WERI-Rb-1 (cell line): ENCODE measurements around the gene ATXN3.

Experiments
- DNase-seq: peaks from one replicate; pipeline ENCODE4 v3.0.0-alpha.2; 2020
- H3K27ac ChIP-seq: fragments of 250-450 bp; sonication (Bioruptor Pico); 2 replicates; pipeline ENCODE4 v1.5.1; 2020; ENCODE audit warnings: mild to moderate bottlenecking, moderate library complexity
- H3K27me3 ChIP-seq: fragments of 250-450 bp; sonication (Bioruptor Pico); 2 replicates; pipeline ENCODE4 v1.5.1; 2021; ENCODE audit warnings: mild to moderate bottlenecking, low read depth, moderate library complexity; ENCODE audit not compliant: insufficient read depth, severe bottlenecking
- H3K36me3 ChIP-seq: fragments of 250-450 bp; sonication (Bioruptor Pico); 2 replicates; pipeline ENCODE4 v1.5.1; 2020; ENCODE audit warnings: mild to moderate bottlenecking, moderate library complexity
- H3K4me3 ChIP-seq: 2 replicates; pipeline ENCODE4 v1.5.1; 2011; ENCODE audit warnings: low read depth, mild to moderate bottlenecking, control low read depth, low read length
- H3K9me3 ChIP-seq: fragments of 250-450 bp; sonication (Bioruptor Pico); 2 replicates; pipeline ENCODE4 v1.5.1; 2021; ENCODE audit warnings: mild to moderate bottlenecking, moderate library complexity; ENCODE audit not compliant: severe bottlenecking
- CTCF ChIP-seq: IDR thresholded peaks from 2 replicates; pipeline ENCODE4 v1.5.1; 2011; ENCODE audit warnings: low read depth, mild to moderate bottlenecking, control low read depth, inconsistent platforms, low read length

Gene ATXN3

GRCh38 chr14:92040431-92041051 lies 65.8 kb downstream of the ATXN3 start:
- Histone ChIP-seq H3K36me3 (peaks cover 7% of the 10 kb centered on the region), H3K9me3 (no peaks in the 10 kb centered on the region), H3K4me3 (peak overlapping the region; percentile 82), H3K27ac (peak overlapping the region; percentile 94), H3K27me3 (no peaks in the 10 kb centered on the region)
- TF ChIP-seq CTCF, result no peak
- no peak for DNase-seq

GRCh38 chr14:92039719-92040430 lies 66.5 kb downstream of the ATXN3 start, which contains the start of gene TRIP11:
TRIP11 (minus strand) TSS chr14:92040059; CDS start chr14:92039685, 374 bp downstream.
- no peak for TF ChIP-seq CTCF
- H3K4me3 ChIP-seq, result peak within 1 kb of the TSS; percentile 82
- H3K36me3 ChIP-seq, result peaks cover 7% of the 10 kb centered on the region
- no peaks in the 10 kb centered on the region for H3K9me3 ChIP-seq
- DNase-seq, result peak; percentile 97
- H3K27me3 ChIP-seq, result no peaks in the 10 kb centered on the region
- H3K27ac ChIP-seq, result peak within 1 kb of the TSS; percentile 94

- peak overlapping the region; percentile 82 for H3K4me3 ChIP-seq
- TF ChIP-seq CTCF, result no peak
- H3K27ac ChIP-seq, result peak overlapping the region; percentile 94
- peak; percentile 55 for DNase-seq
- peaks cover 7% of the 10 kb centered on the region for H3K36me3 ChIP-seq
- no peaks in the 10 kb centered on the region for H3K9me3 ChIP-seq
- no peaks in the 10 kb centered on the region for H3K27me3 ChIP-seq
Measured at GRCh38 chr14:92039063-92039718, 67.2 kb downstream of the ATXN3 start.

GRCh38 chr14:92037989-92038388 lies 68.4 kb downstream of the ATXN3 start:
- TF ChIP-seq CTCF, result no peak
- H3K27ac ChIP-seq, result no peak overlapping the region
- no peaks in the 10 kb centered on the region for H3K27me3 ChIP-seq
- H3K4me3 ChIP-seq, result no peak overlapping the region
- no peak for DNase-seq
- H3K9me3 ChIP-seq, result no peaks in the 10 kb centered on the region
- peaks cover 11% of the 10 kb centered on the region for H3K36me3 ChIP-seq

GRCh38 chr14:92035890-92036289 lies 70.5 kb downstream of the ATXN3 start:
- peaks cover 23% of the 10 kb centered on the region for H3K36me3 ChIP-seq
- H3K4me3 ChIP-seq, result no peak overlapping the region
- H3K9me3 ChIP-seq, result no peaks in the 10 kb centered on the region
- no peak for DNase-seq
- TF ChIP-seq CTCF, result no peak
- no peaks in the 10 kb centered on the region for H3K27me3 ChIP-seq
- H3K27ac ChIP-seq, result no peak overlapping the region
